Measurements from ENCODE around the gene SLC6A11. TPM values are rescaled to one million over a fixed set of nuclear protein-coding genes. Genes with fewer than 3 reads are reported as not detected.
A peak's percentile ranks its signal among the peaks of the same experiment; 100 is the strongest.

SLC6A11 gene
- total RNA-seq, 1 experiment from 2014 or later = 1.5 TPM

- no CpG with 5 or more reads among the region's 13 CpGs for WGBS (ENCODE audit: extremely low coverage, insufficient read length, low lambda C conversion rate)
- no peak overlapping the region for H3K4me2 ChIP-seq (ENCODE audit: insufficient read depth, insufficient read length, low read length)
- H2BK15ac ChIP-seq (ENCODE audit: low read depth, low read length) = no peak overlapping the region
- no peak overlapping the region for H2AFZ ChIP-seq (ENCODE audit: low read length)
- H3K27ac Mint-ChIP-seq = peak overlapping the region in 1 of 3 experiments; percentile 34; a peak in 1 of 7 replicates
- no peak overlapping the region for H2BK12ac ChIP-seq (ENCODE audit: insufficient read length, low read depth, low read length)
- no peak for DNase-seq
- H4K5ac ChIP-seq (ENCODE audit: insufficient read length, low read depth, low read length) = no peak overlapping the region
- no peaks in the 10 kb centered on the region for H3K79me2 ChIP-seq (ENCODE audit: insufficient read depth, low read length)
- H3K23ac ChIP-seq (ENCODE audit: insufficient read length, low read depth, low read length) = no peak overlapping the region
- H4K8ac ChIP-seq (replicated peaks; ENCODE audit: insufficient read length, low read depth, low read length) = no peak overlapping the region
- H3K4me3 Mint-ChIP-seq = no peak overlapping the region
- no peak overlapping the region for H2BK5ac ChIP-seq (ENCODE audit: insufficient read length, low read length)
- no peak overlapping the region for H2AK5ac ChIP-seq (ENCODE audit: insufficient read length, low read length)
- no peaks in the 10 kb centered on the region for H3K4me1 ChIP-seq (ENCODE audit: insufficient read depth, low read length)
- no peaks in the 10 kb centered on the region for H3K9me3 ChIP-seq (ENCODE audit: control insufficient read depth, low read depth, low read length)
- peaks cover 17 to 18% of the 10 kb centered on the region in 2 experiments for H3K9me3 Mint-ChIP-seq
- peaks cover 11 to 13% of the 10 kb centered on the region in 2 experiments for H3K4me1 Mint-ChIP-seq
- H3K9ac ChIP-seq (ENCODE audit: extremely low read depth, insufficient read length, low read length) = no peak overlapping the region
- H2BK120ac ChIP-seq (ENCODE audit: low read depth, low read length, poor library complexity, severe bottlenecking) = no peak overlapping the region
- H3K56ac ChIP-seq (ENCODE audit: insufficient read length, low read depth, low read length) = no peak overlapping the region
- no peaks in the 10 kb centered on the region for H3K27me3 ChIP-seq (ENCODE audit: insufficient read depth, low read length)
- H4K20me1 ChIP-seq (ENCODE audit: control insufficient read depth, insufficient read depth, insufficient read length) = no peaks in the 10 kb centered on the region
- TF ChIP-seq CTCF (conservative IDR thresholded peaks at IDR 0.05) = no peak
- H3K36me3 Mint-ChIP-seq (ENCODE audit: insufficient read depth in 1 of 3, low read depth in 3 of 3) = peaks cover 1 to 16% (median 14%) of the 10 kb centered on the region in 3 experiments; a peak in 5 of 7 replicates
- H4K91ac ChIP-seq (ENCODE audit: insufficient read length, low read depth, low read length) = no peak overlapping the region
- no peak overlapping the region for H3K18ac ChIP-seq (ENCODE audit: insufficient read length, low read depth, low read length)
- no peak overlapping the region for H3K14ac ChIP-seq (ENCODE audit: insufficient read depth, low read length)
- H3K23me2 ChIP-seq (ENCODE audit: insufficient read length, low read depth, low read length, poor library complexity, severe bottlenecking) = no peaks in the 10 kb centered on the region
- H3K27ac ChIP-seq (ENCODE audit: insufficient read length, low read depth, low read length) = no peak overlapping the region
- H3K27me3 Mint-ChIP-seq (ENCODE audit: low read depth) = peaks cover 15% of the 10 kb centered on the region
- H3K4ac ChIP-seq (ENCODE audit: low read depth, low read length) = no peak overlapping the region
- no peak overlapping the region for H2BK20ac ChIP-seq (ENCODE audit: low read depth, low read length, poor library complexity, severe bottlenecking)
- H3T11ph ChIP-seq (ENCODE audit: low read length) = no peak overlapping the region
- H3K79me1 ChIP-seq (ENCODE audit: insufficient read depth, low read depth, low read length, poor library complexity, severe bottlenecking) = no peaks in the 10 kb centered on the region
Measured at GRCh38 chr3:10901296-10901945, 85.4 kb downstream of the SLC6A11 start.
